HG03060 (cell line): ENCODE measurements around the gene CACNA1S.

Source experiments
- ATAC-seq: cut with Tn5 transposase; IDR thresholded peaks from one replicate; pipeline ENCODE4 v1.9.1; 2021; ENCODE audit warnings: low read depth, moderate number of reproducible peaks; ENCODE audit not compliant: unreplicated experiment

CACNA1S gene

GRCh38 chr1:201039876-201040275 is 72.3 kb downstream of the CACNA1S start:
- ATAC-seq: no peak

DNA sequence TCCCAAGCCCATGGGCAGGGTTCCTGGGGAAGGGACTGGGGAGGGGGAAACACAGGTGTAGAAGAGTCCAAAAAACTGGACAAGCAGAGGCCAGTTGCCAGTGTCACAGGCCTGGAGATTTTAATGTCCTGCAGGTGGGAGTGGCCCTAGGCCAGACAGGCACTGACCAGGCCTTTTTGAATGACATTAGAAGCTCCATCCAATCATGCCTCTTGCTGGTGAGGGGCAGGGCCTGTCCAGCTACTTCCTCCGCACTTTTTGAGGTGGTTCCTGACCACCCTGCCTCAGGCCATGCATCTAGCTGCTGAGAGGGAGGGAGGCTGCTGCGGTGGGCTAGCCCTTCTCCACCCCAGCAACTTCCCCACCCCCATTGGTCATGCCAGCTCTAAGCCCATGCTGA is 72.8 kb downstream of the CACNA1S start:
- ATAC-seq: no peak

- ATAC-seq: no peak
Observed at GRCh38 chr1:201038186-201038876, 73.9 kb downstream of the CACNA1S start.

GRCh38 chr1:201036188-201036842 is 75.9 kb downstream of the CACNA1S start:
- no peak for ATAC-seq

DNA sequence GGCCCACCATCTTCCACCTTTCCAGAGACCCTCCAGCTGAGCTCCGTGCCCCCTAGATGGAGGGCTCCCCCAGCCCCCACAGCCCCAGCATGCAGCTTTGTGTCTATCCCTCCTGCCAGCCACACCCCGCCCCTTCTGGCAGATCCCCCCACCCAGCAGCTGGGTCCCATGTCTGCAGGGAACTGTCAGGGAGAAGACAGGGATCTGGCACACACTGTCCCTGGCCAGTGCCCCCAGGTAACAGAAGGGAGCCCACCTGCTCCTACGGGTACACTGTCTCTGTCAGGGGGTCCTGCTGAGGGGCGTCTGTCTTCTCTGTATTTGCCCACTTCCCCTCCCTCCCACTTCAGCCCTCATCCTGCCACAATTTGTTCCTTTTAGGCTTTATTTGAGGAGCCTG is 77.6 kb downstream of the CACNA1S start:
- no peak for ATAC-seq

DNA sequence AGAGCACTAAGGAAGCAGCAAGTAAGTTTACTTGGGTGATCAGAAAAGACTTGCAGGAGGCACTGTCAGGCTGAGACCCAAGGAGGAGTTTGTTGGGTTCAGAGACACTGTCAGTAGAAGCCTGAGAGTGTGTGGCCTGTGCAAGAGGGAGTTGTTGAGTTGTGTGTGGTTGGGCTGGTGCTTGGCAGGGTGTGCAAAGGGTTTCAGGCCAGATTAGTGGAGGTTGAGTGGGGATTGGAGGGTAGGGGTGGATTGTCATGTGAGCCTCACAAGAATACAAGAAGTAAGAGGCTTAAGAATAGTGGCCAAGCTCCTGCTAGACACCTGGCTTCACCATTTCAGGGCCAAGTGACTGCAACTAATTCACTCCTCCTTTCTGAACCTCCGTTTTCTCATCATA is 79.8 kb downstream of the CACNA1S start:
- ATAC-seq: no peak

DNA sequence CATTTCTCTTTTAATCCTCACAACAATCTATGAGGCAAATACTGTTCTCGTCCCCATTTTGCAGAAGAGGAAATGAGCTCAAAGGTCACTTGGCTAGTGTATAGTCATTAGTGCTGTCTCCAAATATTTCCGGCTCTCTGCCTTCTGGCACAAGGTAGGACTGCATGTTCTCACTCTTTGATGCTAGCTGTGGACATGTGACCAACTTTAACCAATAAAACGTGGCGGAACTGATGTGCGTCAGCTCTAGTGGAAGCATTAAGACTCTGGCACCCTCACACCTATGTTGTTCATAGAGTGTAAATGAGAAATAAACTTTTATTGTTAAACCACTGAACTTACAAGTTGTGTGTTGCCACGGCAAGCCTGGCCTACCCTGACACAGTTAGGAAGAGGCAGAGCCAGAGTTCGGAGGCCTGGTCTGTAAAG is 83.8 kb downstream of the CACNA1S start:
- no peak for ATAC-seq

- ATAC-seq: no peak
Observed at GRCh38 chr1:201026836-201027235, 85.4 kb downstream of the CACNA1S start.

GRCh38 chr1:201026234-201026633 is 86.0 kb downstream of the CACNA1S start:
- no peak for ATAC-seq

- no peak for ATAC-seq
Observed at GRCh38 chr1:201025571-201026002, 86.6 kb downstream of the CACNA1S start.

GRCh38 chr1:201024625-201024998 is 87.6 kb downstream of the CACNA1S start:
- no peak for ATAC-seq

GRCh38 chr1:201023920-201024624 is 88.2 kb downstream of the CACNA1S start:
- ATAC-seq: no peak

- ATAC-seq: peak; percentile 29
Observed at GRCh38 chr1:201023517-201023902, 88.7 kb downstream of the CACNA1S start, which contains the start of gene KIF21B. Gene KIF21B (minus strand): TSS chr1:201023714. CDS start chr1:201023383, 331 bp downstream.

- ATAC-seq: no peak
Observed at GRCh38 chr1:201022820-201023516, 89.3 kb downstream of the CACNA1S start.

GRCh38 chr1:201022493-201022819 is 89.8 kb downstream of the CACNA1S start:
- no peak for ATAC-seq

- no peak for ATAC-seq
Observed at GRCh38 chr1:201021630-201022492, 90.4 kb downstream of the CACNA1S start.

DNA sequence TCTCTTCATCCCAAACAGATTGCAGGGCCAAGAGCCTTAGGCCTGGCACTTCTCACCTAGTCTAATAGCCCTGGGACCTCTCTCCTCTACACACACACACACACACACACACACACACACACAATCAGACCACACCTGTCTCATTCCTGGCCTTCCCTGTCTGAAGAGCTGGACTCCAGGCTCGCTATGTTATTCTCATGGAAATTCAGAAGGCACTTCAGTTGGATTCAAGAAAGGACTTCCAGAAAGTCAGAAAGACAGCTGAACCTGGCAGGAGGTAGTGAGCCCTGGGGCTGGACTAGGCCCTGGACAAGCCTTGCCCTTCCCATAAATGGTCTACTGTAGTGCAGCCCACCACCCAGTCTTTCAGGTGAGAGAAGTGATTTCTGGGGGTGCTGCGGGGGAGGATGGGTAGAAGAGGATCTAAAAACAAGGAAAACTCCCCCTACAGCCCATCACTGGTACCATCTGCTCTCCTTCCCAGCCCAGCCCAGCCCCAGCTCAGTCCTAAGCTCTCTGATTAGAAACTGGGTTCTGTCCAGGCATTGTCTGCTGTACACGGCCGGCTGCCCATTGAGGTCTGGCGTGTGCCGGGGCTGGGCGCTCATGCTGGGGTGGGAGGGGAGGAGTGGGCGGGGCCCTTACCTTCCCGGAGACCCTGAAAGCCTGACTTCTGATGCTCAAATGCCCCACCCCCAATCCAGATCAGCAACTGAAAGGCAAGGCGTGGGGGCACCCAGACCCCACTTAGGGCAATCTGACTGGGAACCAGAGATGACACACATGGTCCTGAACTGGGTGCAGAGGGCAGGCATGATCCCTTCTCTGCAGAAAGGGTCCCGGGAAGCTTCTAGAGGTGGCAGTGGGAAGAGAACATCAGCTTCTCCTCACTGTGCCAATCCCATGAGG is 91.3 kb downstream of the CACNA1S start:
- no peak for ATAC-seq

- no peak for ATAC-seq
Observed at GRCh38 chr1:201020040-201020591, 92.1 kb downstream of the CACNA1S start.
